HG03045 (cell line): ENCODE measurements around the gene ANKRD17.
"Not testable (repeated sequence)": the region's sequence is repeated elsewhere in the genome, so short reads cannot be mapped to it uniquely, and the experiment has no call there.

Experiments used
- ATAC-seq: cut with Tn5 transposase; IDR thresholded peaks from one replicate; pipeline ENCODE4 v1.9.1; 2021; ENCODE audit warnings: mild to moderate bottlenecking, moderate library complexity; ENCODE audit not compliant: unreplicated experiment

The ANKRD17 gene

DNA sequence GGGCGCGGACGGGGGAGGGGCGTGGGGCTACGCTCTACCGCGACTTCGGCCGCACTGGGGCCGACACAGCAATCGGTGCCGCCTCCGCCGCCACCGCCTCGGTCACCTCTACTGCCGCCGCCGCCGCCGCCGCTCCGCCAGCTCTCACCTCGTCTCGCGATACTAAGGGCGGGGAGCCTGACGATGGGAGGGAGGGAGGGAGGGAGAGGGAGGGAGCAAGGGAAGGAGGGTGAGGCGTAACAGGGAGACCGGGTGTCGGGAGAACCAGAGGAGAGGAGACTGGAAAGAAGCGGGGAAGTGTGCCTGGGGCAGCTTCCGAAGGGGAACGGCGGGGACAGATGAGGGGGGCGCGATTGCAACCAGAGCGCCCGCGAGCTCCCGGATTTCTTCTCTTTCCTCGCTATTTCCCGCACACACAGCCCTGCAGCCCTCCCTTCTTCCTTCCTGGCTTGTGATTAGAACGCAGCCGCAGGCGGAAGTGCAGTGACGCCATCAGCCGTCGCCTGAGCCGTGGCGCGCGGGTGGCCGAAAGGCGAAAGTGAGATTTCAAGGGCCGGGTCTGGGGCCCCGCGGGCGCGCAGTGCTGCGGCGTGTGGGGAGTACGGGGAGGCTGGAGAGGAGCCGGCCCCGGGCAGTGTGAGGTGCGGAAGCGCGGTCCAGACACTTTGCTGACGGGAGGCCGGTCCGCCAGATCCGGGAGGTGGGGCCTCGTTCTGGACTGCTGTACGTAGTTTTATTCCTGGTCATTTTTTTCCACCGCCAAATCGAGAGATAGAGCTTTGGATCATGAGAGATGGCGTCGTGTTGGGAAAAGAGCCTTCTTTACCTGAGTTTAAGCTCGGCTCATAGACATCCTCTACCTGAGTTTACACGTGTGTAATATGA is at the start of gene ANKRD17:
ANKRD17 (minus strand) TSS at position 113 of the 885 bp plus-strand sequence. CDS start 130 bp downstream, outside the sequence.
- ATAC-seq: peak; percentile 84

- ATAC-seq: no peak
These were observed 49.7 kb upstream of the ANKRD17 start for GRCh38 chr4:73308286-73308685.

DNA sequence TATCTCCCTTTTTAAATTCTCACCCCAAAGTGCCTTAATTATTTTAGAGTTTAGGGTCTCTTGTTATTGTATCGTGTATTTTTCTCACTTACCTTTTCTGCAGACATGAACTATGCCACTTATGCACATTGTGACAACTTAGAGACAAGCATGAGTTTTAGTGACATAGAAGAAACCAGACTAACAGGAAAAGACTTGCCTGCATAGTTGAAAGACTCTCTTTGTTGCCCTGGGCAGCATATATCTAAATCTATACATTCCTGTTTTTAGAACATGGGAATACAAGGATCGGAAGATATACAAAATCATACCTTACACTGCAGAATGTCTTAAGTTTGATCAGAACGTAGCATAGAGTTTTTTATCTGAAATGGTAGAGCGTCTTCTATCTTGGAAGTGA is 45.1 kb upstream of the ANKRD17 start:
- no peak for ATAC-seq

GRCh38 chr4:73299548-73300280 is 41.1 kb upstream of the ANKRD17 start:
- ATAC-seq: no peak

GRCh38 chr4:73292661-73293060 is 34.1 kb upstream of the ANKRD17 start:
- ATAC-seq: not testable (repeated sequence)

DNA sequence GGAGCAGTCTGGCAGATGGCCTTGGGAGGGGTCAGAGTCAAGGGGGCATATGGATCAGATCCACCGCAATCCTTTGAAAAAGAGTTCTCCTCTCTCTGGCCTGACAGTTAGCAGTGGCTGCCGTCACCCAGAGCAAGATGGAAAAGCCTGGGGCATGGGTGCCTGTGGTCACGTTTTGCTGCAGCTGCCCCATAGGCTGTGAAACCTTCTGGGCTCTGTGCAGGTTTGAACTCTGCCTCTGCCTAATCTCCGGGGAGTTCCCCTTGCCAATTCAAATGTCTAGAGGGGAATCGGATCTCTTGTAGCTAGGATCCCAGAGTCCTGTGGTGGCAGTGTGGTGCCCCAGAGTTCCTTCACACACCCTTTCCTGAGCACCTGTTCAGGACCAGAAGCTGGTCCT is 23.4 kb upstream of the ANKRD17 start:
- no peak for ATAC-seq

- ATAC-seq: no peak
These were observed 22.8 kb upstream of the ANKRD17 start for GRCh38 chr4:73281396-73281795.

GRCh38 chr4:73277201-73277600 is 18.6 kb upstream of the ANKRD17 start:
- ATAC-seq: no peak

DNA sequence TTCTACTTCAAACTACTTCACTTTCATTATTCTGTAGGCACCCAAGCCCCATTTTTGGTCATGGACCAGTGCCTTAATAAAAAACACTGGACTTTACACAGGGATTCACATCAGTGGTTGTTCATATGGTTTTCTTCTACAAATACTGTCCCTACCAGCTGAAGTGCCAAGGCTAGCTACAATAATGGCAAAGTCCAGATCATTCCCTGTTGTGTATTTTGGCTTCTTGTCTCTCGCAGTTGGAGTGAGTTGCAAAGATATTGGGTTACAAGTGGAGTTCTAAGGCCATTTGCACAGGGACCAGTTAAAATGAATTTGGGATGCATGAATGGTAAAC is 16.7 kb upstream of the ANKRD17 start:
- ATAC-seq: no peak

- no peak for ATAC-seq
These were observed 14.2 kb upstream of the ANKRD17 start for GRCh38 chr4:73272816-73273215.

DNA sequence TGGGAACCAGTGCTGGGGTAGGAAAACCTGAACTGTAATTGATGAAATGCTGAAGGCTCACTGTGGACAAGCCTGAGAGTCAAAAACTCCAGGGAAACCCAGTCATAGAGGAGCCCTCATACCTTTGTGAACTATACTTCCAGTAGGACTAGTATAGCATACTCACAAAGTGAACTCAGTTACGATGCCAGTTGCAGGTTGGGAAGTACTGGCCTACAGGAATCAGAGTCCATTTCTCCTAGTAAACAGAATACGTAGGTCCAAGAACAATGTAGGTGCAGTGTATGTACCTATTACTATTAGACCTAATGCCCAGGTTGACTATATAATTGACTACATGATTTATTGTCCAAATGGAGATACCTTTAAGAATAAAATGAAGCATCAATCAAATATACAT is 8.5 kb upstream of the ANKRD17 start:
- ATAC-seq: no peak

DNA sequence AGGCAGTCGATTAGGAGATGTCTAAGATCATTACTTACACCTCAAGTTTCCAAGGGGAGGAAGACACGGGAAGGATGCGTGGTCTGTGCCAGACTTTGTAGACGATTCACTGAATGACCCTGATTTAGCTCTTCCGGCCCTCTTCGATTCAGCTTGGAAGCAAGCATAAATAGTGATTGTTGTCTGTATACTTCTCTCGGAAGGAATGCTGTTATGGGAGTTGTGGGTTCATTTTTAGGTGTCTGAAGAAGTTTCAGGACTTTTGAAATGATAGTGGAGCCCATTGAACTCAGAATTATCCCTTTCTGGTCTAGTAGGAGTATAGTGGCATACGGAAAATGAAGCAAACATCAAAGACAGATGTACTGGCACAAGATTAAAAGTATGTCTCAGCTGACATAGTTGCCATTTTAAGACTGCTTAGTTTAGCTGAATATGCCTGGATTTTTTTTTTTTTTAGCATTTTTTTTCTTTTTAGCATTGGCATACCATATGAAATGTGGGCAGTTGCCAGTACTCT is 1.0 kb upstream of the ANKRD17 start:
- peak; percentile 10 for ATAC-seq

DNA sequence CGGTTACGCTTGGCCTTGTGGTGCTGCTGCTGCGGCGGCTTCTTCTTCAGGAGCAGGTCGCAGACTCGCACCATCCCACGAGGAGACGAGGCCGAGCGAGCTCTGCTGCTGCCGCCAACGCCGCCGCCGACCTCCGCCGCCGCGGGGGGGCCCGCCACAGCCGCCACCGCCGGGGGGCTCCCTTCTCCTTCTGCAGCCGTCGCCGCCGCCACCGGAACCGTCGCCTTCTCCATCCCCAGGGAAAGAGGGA is 237 bp downstream of the ANKRD17 start:
- peak; percentile 33 for ATAC-seq

- ATAC-seq: peak; percentile 0
These were observed 755 bp downstream of the ANKRD17 start for GRCh38 chr4:73257651-73258435.

- ATAC-seq: peak; percentile 19
These were observed 1.4 kb downstream of the ANKRD17 start for GRCh38 chr4:73257234-73257633.

GRCh38 chr4:73255847-73256246 is 2.8 kb downstream of the ANKRD17 start:
- not testable (repeated sequence) for ATAC-seq

DNA sequence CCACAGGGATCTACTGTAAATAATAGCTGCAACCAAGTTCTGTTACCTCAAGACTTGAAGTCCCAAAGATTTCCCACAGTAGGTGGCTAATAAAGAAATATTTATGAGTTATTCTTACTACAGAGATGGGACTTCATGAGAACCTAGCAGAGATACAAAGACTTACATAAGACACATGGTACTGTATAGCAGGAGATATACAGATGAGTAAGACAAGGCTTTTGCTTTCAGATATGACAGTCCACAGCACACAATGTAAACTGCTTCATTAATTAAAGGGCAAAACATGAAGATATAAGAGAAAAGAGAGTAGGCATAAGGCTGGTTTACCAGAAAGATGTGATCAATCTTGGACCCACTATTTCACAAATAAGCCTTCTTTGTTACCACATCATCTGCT is 6.6 kb downstream of the ANKRD17 start:
- no peak for ATAC-seq

DNA sequence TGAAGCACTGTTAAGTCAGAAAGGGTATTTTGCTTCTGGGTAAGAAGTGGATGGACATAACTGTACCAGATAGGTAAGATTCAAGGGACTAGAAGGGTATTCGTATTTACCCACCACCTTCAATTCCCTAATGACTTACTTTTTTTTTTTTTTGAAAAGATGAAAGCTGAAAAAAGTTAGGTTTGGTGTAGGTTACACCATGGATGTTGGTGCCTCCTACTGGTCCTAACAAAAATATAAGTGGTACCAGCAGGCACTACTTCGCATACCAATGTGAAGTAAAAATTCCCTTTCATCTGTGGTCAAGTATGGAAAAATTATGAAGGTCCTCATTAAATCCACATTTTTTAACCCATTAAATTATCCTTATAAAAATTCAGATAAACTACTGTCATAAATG is 7.2 kb downstream of the ANKRD17 start:
- no peak for ATAC-seq

- ATAC-seq: no peak
These were observed 8.0 kb downstream of the ANKRD17 start for GRCh38 chr4:73250642-73251041.

DNA sequence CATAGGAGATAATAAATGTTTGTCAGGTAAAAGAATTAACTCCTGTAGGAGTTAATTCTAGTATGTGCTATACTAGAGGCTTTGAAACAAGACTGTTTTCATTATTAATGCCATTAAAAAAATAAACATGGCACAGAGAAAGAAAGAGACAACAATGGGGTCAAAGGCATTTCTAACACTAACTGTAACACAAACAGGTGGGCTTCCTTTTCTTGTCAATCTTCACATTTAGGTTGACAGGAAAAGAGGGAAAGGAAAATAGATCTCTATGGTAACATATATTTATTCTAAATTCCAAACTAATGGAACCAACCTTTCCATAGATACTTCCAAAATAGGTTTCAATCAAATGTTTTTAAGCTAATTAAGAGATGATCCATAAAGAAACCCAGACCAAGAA is 9.8 kb downstream of the ANKRD17 start:
- no peak for ATAC-seq

GRCh38 chr4:73248416-73248815 is 10.2 kb downstream of the ANKRD17 start:
- ATAC-seq: no peak
